OCI-LY3 (cell line): Measurements from ENCODE around the gene RERE.

Source experiments
- CTCF ChIP-seq: fragments of 200-600, 300-600 bp; sonication (generic); IDR thresholded peaks from 2 replicates; pipeline ENCODE4 v1.5.1; 2014; ENCODE audit warnings: antibody characterized with exemption, low read length, low read depth
- EZH2phosphoT487 ChIP-seq: fragments of 200-600 bp; shearing (Covaris generic); IDR thresholded peaks from 2 replicates; pipeline ENCODE4 v1.6.1; 2018; ENCODE audit warnings: antibody characterized with exemption, mixed run types, low read depth

GRCh38 chr1:8753736-8754135, 63.7 kb downstream of the RERE start:
- TF ChIP-seq CTCF (no peak), EZH2phosphoT487 (no peak)
